Dermis blood vessel endothelial cell (primary cell): Measurements from ENCODE around the gene PRKAG2. TPM values are rescaled to one million over a fixed set of nuclear protein-coding genes. Genes with fewer than 3 reads are reported as not detected.

ENCODE experiments used
- DNase-seq: peaks from one replicate; pipeline ENCODE4 v3.0.0; 2010
- total RNA-seq: library from RNA; depleted of rRNA; stranded (reverse); fragments of >200 nt; gene quantifications from 2 replicates; pipeline ENCODE4 v1.2.3, GENCODE V29; 2014

PRKAG2 gene
- total RNA-seq, 1 donor from 2014 or later: 16.8 TPM

GRCh38 chr7:151724250-151724915 lies 152.5 kb downstream of the PRKAG2 start:
- DNase-seq: no peak

GRCh38 chr7:151723321-151723720 lies 153.6 kb downstream of the PRKAG2 start:
- DNase-seq: no peak

GRCh38 chr7:151722533-151722932 lies 154.4 kb downstream of the PRKAG2 start:
- DNase-seq: no peak

- DNase-seq: no peak
Measured at GRCh38 chr7:151721694-151722093, 155.2 kb downstream of the PRKAG2 start.

GRCh38 chr7:151721236-151721635 lies 155.7 kb downstream of the PRKAG2 start:
- no peak for DNase-seq

GRCh38 chr7:151720280-151720679 lies 156.6 kb downstream of the PRKAG2 start:
- DNase-seq: no peak

- no peak for DNase-seq
Measured at GRCh38 chr7:151719897-151720242, 157.0 kb downstream of the PRKAG2 start.

GRCh38 chr7:151719031-151719896 lies 157.7 kb downstream of the PRKAG2 start:
- DNase-seq: no peak

GRCh38 chr7:151717918-151718317 lies 159.0 kb downstream of the PRKAG2 start:
- no peak for DNase-seq

- DNase-seq: no peak
Measured at GRCh38 chr7:151717415-151717814, 159.5 kb downstream of the PRKAG2 start.

- no peak for DNase-seq
Measured at GRCh38 chr7:151716323-151716722, 160.6 kb downstream of the PRKAG2 start.

GRCh38 chr7:151715666-151716315 lies 161.1 kb downstream of the PRKAG2 start:
- no peak for DNase-seq

- DNase-seq: no peak
Measured at GRCh38 chr7:151714201-151714600, 162.7 kb downstream of the PRKAG2 start.

GRCh38 chr7:151712810-151713125 lies 164.1 kb downstream of the PRKAG2 start:
- no peak for DNase-seq

- DNase-seq: no peak
Measured at GRCh38 chr7:151711906-151712809, 164.8 kb downstream of the PRKAG2 start.

- no peak for DNase-seq
Measured at GRCh38 chr7:151711435-151711872, 165.5 kb downstream of the PRKAG2 start.

- no peak for DNase-seq
Measured at GRCh38 chr7:151710646-151711434, 166.1 kb downstream of the PRKAG2 start.

GRCh38 chr7:151710121-151710640 lies 166.7 kb downstream of the PRKAG2 start:
- no peak for DNase-seq

- DNase-seq: no peak
Measured at GRCh38 chr7:151709141-151710038, 167.5 kb downstream of the PRKAG2 start.

GRCh38 chr7:151708610-151709009 lies 168.3 kb downstream of the PRKAG2 start:
- no peak for DNase-seq
